Measurements from ENCODE around the gene RIT1.

- TF ChIP-seq CTCF (conservative IDR thresholded peaks at IDR 0.05; ENCODE audit: low read length) (no peak), EZH2phosphoT487 (IDR thresholded peaks at IDR 0.05; ENCODE audit: borderline replicate concordance) (no peak)
Measured at GRCh38 chr1:155867766-155868165, 43.4 kb downstream of the RIT1 start.
